ENCODE measurements around the gene ATOX1.

The ATOX1 gene

GRCh38 chr5:151697452-151697851 is 61.0 kb downstream of the ATOX1 start:
- no peak for DNase-seq (ENCODE audit: low spot score)

DNA sequence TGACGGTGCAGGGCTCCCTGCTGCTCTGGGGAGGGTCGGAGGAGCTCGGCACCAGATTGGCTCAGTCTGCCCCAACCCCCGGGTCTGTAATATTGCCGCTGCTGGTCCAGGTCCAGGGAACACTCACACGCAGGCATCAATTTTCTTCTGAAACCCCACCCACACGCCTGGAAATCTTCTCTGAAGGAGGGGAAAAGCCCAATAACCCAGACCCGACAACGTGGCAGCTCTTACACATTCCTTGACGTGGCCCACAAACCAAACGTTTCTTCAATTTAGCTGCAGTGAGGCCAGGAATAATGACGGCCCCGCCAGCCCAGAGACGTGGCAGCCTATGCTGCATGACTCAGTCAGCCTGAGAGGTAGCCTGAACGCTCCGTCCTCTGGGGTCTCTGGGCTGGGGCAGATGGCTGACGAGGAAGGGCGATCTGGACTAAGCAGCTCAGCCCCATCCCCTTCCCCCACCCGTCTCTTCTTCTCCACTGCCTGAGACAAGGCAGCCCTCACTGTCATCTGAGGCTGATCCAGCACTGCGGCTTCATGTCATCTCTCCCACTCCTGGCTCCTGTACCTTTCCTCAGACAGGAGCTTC is 61.9 kb downstream of the ATOX1 start:
- DNase-seq (ENCODE audit: low spot score): no peak

GRCh38 chr5:151695464-151695863 is 63.0 kb downstream of the ATOX1 start:
- no peak for DNase-seq (ENCODE audit: low spot score)

DNA sequence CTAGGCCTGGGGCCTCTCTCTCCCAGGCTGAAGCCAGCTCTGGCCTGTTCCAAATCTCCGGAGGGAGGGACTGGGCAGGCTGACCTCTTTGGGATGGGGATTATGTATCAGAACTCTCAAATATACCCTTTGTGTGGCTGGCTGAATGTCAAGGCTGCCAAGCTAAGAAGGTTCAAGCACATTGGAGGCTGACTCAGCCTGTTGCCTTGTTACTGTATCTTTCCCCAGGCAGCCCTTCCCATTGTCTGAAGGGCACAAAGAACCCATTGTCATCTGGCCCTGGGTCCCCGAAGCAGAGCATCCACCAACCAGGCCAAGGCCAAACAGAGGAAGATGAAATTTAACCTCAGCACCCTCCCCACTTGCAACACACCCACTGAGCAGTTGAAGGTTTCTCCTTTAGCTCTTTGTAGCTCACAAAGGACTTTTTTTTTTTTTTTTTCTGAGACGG is 64.4 kb downstream of the ATOX1 start:
- DNase-seq (ENCODE audit: low spot score): no peak

Data from RKO (cell line).